ENCODE data around the gene FAM174C.

The FAM174C gene

DNA sequence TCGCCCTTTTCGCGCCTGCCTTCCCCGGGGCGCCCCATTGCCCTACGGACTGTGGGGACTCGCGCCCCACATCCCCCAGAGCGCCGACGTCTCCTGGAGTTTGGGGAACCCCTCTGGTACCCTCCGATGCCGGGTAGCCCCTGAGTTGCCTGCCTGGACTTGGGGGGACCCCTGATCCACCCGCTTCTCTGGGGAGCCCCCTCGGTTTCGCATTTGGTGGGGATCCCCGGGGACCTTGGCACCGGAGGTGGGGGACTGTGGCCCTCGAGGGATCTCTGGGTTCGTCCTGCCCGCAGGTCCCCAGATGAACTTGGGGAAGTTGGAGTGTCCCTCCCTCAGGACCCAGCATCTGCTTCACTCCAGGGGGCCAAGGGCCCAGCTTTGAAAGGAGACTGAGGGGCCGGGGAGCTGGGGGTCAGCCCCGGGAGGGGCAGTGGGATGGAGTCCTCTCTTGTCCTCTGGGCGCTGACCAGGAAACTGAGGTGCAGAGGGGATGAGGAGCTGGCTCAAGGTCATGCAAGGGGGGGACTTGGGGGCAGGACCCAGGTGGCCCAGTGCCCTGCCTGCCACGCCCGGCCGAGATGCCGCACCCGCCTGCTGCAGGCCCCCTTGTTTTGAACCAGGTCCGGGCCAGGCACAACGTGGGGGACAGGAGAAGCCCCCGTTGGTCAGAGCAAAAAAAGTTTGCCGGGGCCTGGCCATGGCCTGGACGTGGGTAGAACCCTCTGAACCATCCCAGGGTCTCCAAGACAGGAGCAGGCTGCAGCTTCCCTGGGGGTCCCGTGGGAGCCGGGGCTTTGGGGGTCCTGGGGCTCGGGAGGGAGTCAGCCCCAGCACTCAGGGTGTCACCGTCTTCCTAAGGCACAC lies 11.4 kb downstream of the FAM174C start:
- DNase-seq (ENCODE audit: low spot score) = no peak

- DNase-seq (ENCODE audit: low spot score) = no peak
These were observed 12.3 kb downstream of the FAM174C start for GRCh38 chr19:1287354-1288225.

GRCh38 chr19:1288226-1288612 lies 12.9 kb downstream of the FAM174C start:
- DNase-seq (ENCODE audit: low spot score) = no peak

- no peak for DNase-seq (ENCODE audit: low spot score)
These were observed 13.7 kb downstream of the FAM174C start for GRCh38 chr19:1288833-1289685.

DNA sequence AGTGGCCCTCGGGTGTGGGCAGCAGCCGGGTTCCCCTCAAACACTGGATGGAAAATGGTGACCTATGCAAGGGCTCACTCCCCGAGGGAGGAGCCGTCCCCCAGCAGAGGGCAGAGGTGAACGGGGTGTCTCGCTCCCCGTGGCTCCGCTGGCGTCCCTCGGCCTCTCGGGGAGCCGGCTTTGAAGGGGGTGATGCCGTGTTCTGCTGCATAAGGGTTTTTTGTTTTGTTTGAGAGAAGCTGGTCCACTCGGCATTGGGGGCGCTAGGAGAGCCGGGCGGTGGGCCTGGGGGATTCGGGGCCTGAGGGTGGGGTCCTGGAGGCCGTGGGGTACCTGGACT lies 14.3 kb downstream of the FAM174C start:
- DNase-seq (ENCODE audit: low spot score) = no peak

DNA sequence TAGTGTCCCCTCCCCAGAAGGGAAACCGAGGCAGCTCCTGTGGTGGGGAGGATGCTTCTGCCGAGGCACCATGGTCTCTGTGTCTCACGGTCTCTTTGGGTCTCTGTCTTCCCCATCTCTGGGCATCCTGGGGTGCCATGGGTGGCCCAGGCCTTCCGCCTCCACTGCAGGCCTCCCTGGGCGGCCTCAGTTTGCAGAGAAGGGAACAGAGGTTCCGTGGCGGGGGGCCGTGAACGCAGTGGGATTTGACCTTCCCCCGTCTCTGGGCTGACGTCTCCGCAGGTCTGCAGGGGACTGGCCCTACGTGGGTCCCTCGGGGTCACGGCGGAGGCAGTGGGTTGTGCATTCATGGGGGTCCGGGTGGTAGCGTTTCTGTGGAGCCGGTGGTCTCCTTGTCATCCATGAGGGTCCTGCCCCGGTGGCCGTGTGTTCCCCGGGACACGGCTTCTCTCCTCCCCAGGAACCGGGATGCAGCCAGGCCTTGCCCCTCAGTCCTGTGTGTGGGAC lies 14.9 kb downstream of the FAM174C start:
- DNase-seq (ENCODE audit: low spot score) = no peak

DNA sequence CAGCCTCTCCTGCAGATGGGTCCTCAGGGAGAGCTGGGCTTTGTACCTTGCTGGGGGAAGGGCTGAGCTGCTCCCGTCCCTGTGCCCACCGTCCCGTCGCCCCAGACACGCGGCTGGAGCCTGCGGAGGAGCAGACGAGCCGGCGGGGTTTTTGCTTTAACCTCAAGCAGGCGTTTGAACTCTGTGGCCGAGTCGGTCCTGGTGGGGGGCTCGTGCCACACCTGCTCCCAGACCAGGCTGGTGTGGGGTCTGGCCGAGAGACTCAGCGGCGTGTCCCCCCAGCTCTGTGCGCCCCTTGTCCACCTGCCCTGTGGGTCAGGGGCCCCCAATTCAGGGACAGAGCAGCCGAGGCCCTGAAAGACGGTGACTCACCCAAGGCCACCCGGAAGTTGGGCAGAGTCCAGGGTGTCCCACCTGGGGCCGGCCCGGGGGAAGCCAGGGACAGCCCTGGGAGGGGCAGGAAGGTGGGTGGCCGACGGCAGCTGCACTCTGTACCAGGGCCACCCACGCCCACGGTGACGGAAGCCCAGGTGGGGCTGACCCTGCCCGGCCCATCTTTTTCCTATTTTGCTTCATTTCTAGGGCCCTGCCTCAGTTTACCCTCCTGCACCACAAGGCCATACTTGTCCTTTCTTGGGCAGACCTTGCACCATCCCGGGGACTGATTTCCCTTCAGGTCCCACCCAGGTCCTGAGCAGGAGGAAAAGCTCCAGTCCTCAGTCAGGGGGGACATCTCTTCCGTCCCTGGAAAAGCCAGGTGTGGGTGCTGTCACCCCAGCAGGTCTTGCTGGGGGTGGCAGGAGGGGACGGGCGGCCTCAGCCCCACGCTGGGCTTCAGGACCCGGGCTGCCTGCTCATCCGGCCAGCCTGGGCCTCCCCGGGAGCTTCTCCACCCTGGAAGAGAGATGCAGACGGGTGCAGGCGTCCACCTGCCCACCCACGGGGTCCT lies 15.6 kb downstream of the FAM174C start:
- DNase-seq (ENCODE audit: low spot score) = no peak

- no peak for DNase-seq (ENCODE audit: low spot score)
These were observed 16.6 kb downstream of the FAM174C start for GRCh38 chr19:1291761-1292418.

GRCh38 chr19:1292419-1293151 lies 17.3 kb downstream of the FAM174C start:
- DNase-seq (ENCODE audit: low spot score) = no peak

GRCh38 chr19:1293782-1294604 lies 18.7 kb downstream of the FAM174C start:
- DNase-seq (ENCODE audit: low spot score) = no peak

- no peak for DNase-seq (ENCODE audit: low spot score)
These were observed 19.4 kb downstream of the FAM174C start for GRCh38 chr19:1294688-1295087.

DNA sequence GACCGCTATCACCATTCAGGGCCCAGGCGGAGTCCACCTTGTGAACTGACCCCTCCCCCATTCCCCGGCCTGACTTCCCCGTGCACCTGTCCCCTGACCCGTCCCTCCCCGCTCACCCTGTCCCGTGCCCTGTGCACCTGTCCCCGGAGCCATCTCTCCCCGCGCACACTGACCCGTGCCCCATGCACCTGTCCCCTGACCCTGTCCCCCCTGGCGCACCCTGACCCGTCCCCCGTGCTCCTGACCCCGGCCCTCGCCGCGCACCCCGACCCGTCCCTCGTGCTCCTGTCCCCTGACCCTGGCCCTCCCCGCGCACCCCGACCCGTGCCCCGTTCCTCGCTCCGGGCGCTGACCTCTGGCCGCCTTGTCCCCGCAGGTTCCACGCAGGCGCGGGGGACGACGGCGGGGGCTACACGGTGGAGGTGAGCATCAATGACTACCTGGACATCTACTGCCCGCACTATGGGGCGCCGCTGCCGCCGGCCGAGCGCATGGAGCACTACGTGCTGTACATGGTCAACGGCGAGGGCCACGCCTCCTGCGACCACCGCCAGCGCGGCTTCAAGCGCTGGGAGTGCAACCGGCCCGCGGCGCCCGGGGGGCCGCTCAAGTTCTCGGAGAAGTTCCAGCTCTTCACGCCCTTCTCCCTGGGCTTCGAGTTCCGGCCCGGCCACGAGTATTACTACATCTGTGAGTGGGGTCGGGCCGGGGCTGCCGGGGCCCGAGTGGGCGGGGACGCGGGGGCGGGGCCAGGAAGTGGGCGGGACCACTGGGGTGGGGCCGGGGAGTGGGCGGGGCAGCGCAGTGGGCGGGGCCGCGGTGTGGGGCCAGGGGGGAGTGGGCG lies 20.1 kb downstream of the FAM174C start:
- no peak for DNase-seq (ENCODE audit: low spot score)

DNA sequence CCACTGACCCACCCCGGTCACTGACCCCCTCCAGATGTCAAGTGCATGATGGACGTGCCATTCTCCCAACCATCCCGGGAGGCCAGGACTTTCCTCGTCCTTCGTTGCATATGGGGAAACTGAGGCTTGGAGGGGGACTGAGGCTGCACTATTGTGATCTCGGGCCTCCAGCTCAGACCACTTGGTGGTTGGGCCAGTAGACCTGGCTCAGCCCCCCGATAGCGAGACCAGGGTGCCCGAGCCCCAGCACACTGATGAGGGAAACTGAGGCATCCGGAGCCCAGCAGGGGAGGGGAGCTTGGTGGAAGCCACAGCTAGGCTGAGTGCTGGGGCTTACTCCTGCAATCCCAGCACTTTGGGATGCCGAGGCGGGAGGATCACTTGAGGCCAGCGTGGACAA lies 20.7 kb downstream of the FAM174C start:
- no peak for DNase-seq (ENCODE audit: low spot score)

DNA sequence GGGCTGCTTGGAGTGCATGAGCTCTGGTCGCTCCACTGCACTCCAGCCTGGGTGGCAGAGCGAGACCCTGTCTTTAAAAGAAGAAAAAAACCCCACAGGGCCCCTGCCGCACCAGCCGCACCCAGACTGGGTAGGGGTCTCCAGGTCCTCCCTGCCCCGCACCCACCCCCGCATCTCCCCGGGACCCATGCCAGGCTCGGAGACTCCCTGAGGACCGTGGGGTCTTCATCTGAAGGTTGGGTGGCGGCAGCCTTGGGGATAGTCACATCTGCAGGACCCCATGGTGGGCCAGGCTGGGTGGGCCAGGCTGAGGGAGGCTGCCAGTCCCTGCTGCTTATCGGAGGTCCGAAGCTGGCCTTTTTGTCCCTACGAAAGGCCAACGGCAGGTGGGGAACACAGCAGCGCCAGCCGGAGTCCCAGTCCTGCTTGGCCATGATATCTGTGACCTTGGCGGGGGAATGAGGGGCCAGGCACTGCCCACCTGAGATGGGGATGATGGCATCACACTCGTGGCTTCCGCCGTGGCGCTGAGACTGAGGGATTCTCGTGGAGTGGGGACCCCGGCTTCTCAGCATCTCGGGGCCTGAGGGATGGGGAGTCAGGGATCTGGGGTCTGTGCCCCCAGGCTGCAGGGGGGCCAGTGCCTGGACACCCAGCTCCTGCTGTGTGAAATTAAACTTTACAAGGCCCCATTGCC lies 21.4 kb downstream of the FAM174C start:
- DNase-seq (ENCODE audit: low spot score) = no peak

DNA sequence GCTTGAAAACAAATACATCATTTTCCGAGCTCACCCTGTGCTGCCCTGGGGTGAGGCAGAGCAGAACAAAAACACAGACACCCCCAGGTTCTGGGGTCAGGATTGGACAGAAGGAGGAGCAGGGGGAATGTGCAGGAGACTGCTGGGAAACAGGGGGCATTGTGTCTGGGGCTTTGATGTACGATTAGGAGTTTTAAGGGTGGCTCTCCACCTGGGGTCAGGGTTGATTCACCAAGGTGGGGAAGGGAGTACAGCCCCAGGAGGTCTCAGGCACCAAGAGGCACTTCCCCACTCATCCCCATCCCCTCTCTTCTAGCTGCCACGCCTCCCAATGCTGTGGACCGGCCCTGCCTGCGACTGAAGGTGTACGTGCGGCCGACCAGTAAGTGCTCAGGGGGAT lies 22.9 kb downstream of the FAM174C start:
- no peak for DNase-seq (ENCODE audit: low spot score)

DNA sequence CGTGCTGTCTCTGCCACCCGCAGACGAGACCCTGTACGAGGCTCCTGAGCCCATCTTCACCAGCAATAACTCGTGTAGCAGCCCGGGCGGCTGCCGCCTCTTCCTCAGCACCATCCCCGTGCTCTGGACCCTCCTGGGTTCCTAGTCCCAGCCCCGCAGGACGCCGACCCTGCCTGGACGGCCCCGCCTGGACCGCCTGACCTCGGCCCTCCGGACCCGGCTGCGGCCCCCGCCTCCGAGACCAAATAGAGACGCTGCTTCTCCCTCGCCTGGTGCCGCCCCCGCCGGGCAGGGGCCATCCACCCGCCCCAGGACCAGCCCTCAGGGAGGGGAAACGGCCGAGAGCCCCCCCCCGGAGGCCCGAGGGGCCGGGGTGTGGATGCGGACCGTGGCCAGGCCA lies 24.5 kb downstream of the FAM174C start:
- DNase-seq (ENCODE audit: low spot score) = no peak
